ENCODE results near the gene ZBED5. TPM values are rescaled to one million over a fixed set of nuclear protein-coding genes. Genes with fewer than 3 reads are reported as not detected.
A peak's percentile ranks its signal among the peaks of the same experiment; 100 is the strongest.
"Not testable (repeated sequence)": the region's sequence is repeated elsewhere in the genome, so short reads cannot be mapped to it uniquely, and the experiment has no call there.

ZBED5 gene
- 18.1 and 21.2 TPM in 2 replicates for total RNA-seq

DNA sequence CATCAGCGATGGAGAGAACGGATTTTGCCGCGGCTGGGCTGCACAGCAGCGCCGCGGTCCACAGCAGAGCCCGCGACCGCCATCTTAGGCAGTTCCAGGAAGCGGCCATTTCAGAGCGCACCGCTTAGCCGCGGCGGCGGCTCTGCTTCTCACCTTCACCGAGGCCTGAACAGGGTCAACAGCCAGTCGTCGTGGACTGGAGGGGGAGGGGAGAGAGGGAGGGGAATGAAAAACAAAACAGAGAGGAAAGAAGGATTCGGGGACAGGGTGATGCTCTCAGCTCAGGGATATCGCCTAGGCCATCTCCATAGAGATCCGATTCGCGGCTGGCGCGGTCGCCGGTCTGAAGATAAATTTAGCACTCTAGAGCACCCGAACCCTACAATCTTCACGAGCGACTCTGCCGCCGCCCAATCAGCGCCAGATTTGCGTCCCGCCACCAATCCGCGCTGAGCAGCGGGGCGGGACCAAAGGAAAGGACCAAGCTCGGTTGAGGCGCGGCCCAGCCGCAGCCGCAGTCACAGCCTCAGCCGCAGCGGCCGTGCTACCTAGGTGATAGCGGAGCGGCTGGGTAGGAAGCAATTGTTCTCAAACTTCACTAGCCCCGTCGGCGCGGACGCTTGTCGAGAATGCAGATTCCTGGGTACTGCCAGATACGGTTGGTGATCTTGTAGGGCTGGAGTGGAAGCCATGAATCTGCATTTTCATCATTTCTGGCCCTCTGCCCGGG lies at the start of gene ZBED5:
ZBED5 (minus strand) TSS at position 345 of the 730 bp plus-strand sequence. CDS start 3,108 bp downstream, outside the sequence.
- DNase-seq (ENCODE audit: extremely low read depth, low read depth, low spot score) = peak; percentile 72

DNA sequence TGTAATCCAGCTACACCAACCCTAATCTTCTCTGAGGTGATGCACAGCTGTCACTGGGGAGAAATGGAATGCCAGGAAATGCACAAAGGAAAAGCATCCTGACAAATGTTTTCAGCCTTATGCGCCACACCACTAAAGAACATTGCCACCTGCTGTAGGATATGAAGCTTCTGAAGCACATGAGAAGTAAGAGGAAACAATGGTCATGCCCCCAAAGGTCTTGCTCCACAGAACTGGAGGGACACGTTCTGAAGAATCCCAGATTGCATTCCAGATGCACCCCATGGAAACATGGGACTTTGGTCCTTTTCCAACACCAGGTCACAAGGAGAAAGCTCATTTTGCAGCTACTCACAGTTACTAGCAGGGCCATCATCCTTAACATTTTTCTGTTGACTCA lies 48.7 kb upstream of the ZBED5 start:
- DNase-seq (ENCODE audit: extremely low read depth, low read depth, low spot score) = no peak

DNA sequence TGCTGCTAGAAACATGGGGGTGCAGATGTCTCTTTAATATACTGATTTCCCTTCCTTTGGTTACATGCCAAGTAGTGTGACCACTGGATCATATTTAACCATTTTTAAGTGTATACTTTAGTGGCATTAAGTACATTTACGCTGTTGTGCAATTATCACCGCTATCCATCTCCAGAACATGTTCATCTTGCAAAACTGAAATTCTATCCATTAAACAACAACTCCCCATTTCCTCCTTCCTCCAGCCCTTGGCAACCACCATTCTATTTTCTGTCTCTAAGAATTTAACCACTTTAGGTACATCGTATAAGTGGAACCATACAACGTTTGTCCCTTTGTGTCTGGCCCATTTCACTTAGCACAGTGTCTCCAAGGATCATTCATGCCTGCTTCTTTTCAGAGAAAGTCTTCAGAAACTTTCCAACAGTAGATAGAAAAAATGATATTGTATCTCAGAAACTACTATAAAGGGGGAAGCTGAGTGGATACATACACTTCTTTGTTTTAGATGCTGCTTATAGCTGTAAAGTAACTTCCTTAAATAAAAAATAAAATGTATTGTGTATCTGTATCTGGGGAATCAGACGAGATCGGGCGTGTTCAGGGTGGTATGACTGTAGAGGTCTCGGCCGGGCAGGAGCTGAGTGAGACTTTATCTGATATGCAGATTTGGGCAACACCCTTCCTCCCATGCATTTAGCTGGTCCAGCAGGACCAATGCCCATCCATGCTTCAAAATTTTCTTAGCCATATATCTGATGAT lies 44.6 kb upstream of the ZBED5 start:
- DNase-seq (ENCODE audit: extremely low read depth, low read depth, low spot score) = no peak

DNA sequence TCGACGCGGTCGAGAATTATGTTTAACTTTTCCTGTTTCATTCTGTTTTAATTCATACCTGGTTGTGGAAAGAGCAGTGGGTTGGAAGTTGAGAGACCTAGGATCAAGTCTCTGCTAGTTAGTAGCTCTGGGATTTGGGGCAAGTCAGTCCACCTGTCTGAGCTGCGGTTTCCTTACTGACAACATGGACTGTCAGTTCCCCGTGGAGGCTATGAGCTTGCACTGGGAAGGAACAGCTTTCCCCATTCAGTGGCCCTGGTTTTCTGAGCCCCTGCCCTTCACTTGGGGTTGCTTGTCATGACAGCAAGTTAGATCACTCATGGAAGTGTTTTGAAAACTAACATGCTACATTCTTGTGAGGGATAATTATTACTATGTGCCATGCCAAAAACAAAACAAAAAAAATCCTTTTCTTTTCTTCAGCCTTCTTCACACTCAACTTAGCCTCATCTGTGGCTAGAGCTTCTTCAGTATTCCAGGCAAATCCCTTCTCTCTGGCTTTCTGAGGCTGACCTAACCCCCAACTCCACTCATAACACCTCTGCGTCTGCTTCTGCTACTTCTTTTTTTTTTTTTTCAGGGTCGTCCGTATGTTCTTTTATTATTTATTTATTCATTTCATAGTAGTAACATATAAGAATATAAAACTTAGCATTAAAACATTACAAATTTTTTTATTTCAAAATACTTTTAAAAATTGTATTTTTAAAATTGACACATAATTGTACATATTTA lies 43.0 kb upstream of the ZBED5 start:
- no peak for DNase-seq (ENCODE audit: extremely low read depth, low read depth, low spot score)

DNA sequence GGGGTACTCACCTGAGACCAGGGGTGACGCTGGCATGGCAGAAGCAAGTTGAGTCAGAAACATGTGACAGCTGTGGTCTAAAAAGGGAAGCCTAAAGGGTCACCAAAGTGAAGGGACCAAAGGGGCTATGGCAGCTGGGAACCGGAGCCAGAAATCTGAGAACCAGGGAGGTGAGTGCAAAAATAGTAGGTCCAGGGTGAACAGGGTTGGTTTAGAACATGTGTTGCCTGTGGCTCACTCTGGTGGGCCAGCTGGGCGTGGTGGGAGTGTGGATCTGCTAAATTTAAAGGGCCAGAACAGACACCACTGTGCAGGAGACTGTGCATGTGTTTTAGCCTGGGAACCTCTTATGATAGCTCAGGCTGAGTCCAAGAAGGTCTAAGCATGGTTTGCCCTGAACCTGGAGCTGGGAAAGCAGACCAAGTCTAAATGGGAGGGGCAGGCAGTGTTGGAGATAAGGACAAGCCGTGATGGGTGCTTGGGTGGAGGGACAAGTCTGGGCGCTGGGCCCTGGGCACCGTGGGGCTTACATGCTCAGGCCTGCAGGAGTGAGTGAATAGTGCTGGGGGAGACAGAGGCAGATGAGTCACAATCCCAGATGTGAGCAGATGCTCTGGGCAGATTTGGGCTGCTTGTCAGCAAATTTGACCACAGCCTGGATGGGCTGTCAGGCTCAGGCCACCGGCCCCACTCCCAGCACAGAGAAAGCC lies 41.4 kb upstream of the ZBED5 start:
- no peak for DNase-seq (ENCODE audit: extremely low read depth, low read depth, low spot score)

DNA sequence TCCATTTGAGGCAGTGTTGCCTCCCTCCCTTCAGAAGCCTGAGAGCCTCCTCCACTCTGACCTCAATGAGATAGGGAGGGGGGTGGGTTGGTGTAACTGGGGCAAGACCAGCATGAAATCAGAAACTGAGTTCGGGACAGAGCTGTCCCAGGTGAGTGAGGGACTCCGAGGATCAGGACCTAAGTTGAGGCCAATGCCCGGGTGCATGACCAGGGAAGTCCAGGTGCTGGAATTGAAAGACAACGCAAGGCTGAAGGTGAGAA lies 40.8 kb upstream of the ZBED5 start:
- no peak for DNase-seq (ENCODE audit: extremely low read depth, low read depth, low spot score)

DNA sequence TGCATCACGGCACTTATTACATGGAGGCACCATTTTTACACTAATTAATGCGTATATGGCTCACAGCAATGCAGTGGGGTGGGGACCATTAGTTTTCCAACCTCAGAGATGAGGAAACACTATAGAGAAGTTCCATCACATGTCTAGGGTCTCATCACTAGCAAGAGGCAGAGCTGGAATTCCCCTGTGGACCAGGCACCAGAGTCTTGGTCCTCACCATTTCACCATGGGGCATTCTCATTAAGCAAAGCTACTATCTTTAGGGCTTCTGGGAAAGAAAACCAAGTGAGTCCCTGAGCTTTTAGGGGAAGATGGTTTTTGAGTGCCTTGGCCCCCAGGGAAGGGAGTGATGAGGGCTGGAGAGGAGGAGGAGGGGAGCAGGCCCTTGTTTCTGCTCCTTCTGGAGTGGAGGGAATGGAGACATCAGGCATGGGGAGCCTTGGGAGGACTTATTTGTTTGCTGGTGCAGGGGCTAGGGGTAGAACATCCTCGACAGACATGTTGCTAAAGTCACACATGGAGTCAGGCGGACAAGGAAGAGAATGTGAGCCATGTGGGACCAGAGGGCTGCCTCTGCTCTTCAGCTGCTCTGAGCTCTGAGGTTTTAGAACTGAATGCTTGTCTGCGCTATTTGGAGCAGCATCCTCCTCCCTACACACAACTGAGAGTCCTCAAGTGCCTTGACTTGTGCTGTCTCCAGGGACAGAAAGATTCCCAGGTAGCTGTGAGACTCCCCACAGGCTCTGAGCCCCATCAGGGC lies 40.3 kb upstream of the ZBED5 start:
- DNase-seq (ENCODE audit: extremely low read depth, low read depth, low spot score) = no peak

DNA sequence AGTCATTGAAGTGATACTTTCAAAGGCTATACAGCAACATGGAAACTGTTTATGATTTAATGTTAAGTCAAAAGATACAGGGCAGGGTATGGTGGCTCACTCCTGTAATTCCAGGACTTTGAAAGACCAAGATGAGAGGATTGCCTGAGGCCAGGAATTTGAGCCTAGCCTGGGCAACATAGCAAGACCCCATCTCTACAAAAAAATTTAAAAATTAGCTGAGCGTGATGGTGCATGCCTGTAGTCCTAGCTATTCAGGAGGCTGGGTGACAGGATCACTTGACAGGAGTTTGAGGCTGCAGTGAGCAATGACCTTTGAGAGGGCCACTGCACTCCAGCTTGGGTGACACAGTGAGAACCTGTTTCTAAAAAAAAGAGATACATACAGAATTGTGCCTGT lies 39.3 kb upstream of the ZBED5 start:
- DNase-seq (ENCODE audit: extremely low read depth, low read depth, low spot score) = no peak

DNA sequence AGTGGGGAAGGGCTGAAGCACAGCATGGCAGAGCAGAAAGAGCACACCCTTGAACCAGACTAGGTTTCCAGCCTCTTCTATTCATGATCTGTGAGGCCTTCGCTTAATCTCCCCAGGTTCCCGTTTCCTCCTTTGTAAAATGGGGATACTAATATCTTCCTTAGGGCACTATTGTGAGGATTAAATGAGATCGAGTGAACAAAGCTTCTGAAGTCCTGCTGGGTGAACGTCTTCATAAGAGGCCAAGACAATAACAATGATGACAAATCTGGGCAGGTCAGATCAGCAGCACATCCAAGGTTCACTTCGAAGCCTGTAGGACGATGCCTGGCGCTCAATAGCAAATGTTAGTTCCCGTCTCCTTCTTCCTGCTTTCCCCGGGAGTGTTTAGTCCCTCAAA lies 38.6 kb upstream of the ZBED5 start:
- DNase-seq (ENCODE audit: extremely low read depth, low read depth, low spot score) = no peak

DNA sequence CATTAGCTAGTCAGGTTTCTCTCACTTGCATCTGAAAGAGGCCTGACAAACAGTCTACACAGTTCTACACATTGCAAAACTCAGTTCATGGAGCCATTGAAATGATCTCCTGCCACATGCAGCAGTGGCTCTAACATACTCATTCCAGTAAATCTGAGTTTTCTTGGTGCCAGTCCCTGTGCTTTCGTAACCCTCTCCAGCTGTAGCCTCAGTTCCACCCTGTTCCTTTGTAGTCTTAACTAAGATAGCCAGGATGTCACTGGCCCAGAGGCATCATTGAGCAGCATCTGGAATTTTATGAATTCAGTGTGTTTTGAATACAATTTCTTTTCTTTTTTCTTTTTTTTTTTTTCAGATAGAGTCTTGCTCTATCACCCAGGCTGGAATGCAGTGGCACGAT lies 37.4 kb upstream of the ZBED5 start:
- DNase-seq (ENCODE audit: extremely low read depth, low read depth, low spot score) = no peak

DNA sequence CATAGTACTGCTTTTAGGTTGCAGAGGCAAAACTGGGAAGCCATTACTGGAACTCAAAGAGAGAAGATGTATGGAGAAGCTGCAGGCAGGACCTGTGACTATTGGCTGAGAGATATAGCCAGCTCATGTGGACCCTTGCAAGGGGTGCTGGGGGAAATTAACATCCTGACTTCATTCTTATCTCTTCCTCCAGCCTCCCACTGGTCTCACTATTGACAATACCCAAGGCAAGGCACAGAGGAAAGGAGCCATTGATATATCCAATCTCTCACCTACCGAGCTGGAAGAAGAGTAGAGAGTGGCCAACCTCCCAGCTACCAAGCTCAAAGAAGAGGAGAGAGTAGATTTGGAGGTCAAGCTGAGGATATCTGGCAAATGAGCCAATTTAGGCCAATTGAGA lies 36.8 kb upstream of the ZBED5 start:
- DNase-seq (ENCODE audit: extremely low read depth, low read depth, low spot score) = no peak

DNA sequence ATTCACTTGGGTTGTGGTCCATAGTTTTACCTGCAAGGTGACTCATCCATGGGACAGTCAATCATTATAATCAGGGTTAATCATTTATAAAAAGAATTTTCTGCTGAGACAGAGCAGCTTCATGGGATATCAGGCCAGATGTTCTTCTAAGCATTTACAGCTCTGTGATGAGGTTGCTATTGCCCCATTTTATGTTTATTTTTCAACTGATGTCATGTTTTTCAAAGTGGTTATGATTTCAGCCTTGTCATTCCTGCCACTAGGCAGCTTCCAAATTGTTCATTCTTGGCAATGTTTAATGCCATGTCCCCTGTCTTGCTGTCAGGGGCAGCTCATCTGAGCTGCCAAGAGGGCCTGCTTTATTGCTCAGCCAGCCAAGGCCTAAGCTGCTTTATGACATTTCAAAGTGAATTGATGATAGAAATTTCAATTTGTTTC lies 35.9 kb upstream of the ZBED5 start:
- no peak for DNase-seq (ENCODE audit: extremely low read depth, low read depth, low spot score)

DNA sequence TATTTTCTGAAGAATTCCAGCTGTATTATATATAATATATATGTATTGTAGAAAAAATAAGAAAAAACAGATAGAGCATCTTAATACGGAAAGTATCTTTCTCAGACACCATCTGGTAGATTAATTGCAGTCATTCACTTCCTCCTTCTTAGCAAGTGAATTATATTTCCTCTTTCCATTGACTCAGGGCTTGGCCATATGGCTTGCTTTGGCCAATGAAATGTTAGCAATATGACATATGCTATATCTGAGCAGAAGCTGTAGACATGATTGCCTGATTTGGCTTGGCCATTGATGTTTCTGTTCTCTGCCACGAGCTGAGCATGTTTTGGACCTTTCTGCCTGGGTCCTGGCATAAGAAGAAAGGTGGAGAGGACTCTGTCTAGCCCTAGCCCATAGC lies 34.4 kb upstream of the ZBED5 start:
- DNase-seq (ENCODE audit: extremely low read depth, low read depth, low spot score) = no peak

DNA sequence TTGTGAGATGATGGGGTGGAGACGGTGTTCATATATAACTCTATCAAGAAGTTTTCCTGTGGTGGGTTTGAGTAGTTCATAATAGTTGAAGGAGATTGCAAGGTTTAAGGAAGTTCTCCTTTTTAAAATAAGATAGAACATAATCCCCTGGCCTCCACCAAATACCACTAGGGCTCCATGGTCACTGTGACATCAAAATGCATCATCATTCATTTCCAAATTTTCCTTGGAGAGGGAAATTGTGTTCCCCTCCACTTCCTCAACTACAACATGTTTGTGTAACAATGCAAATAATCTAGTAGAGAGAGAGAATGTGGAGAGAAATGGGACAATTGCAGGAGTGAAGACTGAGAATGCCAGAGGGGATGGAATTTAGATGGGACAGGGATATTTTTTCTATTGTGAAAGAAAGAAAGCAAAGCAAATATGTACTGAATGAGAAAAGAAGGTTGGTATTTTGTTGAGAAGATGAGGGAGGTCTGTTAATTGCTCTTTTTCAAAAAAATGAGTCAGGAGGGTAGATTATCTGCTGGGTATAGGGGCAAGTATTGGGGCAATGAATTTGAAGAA lies 33.4 kb upstream of the ZBED5 start:
- no peak for DNase-seq (ENCODE audit: extremely low read depth, low read depth, low spot score)

DNA sequence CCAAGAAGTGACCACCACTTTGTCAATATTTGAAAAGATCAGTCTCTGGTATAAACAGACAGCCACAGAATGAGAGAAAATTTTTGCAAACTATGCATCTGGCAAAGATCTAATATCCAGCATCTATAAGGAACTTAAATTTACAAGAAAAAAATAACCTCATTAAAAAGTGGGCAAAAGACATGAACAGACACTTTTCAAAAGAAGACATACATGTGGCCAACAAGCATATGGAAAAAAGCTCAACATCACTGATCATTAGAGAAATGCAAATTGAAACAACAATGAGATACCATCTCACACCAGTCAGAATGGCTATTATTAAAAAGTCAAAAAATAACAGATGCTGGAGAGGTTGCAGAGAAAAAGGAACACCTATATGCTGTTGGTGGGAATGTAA lies 32.2 kb upstream of the ZBED5 start:
- DNase-seq (ENCODE audit: extremely low read depth, low read depth, low spot score) = not testable (repeated sequence)

DNA sequence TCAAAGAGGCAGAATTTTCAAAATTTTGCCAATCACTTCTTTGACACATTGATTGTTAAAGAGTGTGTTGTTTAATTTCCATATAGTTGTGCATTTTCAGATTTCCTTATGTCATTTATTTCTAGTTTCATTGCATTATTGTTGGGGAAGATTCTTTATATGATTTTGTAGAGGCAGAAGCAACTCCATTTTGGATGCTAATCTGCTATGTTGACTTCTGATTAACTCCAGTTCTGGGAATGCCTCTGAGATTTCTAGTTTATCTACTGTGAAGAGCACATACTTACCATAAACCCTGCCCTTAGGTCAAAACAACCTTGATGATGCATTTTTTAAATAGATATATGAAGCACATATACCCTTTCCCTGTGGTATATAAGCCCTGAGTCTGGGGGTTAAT lies 29.5 kb upstream of the ZBED5 start:
- no peak for DNase-seq (ENCODE audit: extremely low read depth, low read depth, low spot score)

DNA sequence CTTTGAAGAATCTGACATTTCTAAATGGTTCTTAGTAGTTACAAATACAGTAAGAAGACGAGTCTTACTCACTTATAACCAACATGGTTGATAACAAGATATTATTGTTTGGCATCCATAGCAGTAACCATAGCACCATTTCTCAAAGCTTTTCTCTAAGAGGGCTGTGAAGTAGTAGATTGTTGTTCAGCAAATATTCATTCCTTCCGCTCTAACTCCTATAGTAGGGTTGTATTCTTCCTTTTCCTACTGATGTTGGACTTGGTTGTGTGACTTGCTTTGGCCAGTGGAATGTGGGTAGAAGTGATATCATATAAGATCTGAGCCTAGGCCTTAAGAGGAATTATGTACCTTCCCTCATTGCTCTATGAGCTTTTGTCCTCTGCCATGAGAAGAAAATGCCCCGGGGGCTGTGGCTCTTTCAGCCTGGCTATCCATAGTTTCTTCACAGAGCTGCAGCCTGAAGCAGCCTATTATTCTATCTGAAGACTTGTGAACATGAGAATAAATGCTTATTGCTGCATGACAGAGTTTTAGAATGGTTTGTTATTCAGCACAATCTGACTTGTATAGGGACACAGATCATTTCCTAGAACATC lies 28.9 kb upstream of the ZBED5 start:
- no peak for DNase-seq (ENCODE audit: extremely low read depth, low read depth, low spot score)

DNA sequence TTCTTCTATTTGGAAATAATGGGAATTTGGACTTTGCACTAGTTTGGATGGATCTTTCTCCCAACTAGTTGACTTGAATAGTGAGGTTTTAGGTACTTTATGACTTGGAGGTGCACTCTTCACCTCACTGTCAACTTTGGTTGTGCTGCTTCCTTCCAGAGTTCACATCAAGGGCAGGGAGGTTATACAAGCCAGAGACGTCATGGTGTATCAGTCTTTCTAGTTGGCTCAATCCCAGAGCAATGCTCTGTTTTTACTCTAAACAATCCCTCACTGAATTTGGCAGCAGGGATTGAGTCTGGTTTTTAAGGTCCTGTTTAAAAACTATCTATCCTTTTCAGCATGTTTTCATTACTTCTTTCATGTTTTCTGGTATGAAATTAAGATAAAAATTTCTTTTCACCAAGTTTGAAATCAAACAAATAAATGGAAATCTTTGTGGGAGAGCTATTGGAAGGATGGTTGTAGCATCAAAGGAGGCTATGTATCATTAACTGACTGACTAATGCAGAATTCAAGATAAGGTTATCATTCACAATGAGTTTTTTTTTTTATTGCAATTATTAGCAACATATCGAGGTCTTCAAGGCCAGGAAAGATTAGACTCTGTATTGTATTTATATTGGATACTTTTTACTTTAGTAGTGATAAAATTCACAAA lies 28.0 kb upstream of the ZBED5 start:
- DNase-seq (ENCODE audit: extremely low read depth, low read depth, low spot score) = no peak

DNA sequence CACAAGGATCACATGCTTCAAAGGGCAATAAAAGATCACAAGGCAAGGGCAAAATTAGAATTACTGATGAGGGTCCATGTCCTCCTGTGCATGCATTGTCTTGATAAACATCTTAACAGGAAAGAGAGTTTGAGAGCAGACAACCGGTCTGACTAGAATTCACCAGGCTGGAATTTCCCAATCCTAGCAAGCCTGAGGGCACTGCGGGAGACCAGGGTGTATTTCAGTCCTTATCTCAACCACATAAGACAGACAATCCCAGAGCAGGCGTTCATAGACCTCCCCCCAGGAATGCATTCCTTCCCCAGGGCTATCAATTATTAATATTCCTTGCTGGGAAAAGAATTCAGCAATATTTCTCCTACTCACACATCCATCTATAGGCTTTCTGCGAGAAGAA lies 26.4 kb upstream of the ZBED5 start:
- DNase-seq (ENCODE audit: extremely low read depth, low read depth, low spot score) = not testable (repeated sequence)
